B cell (primary cell): ENCODE results near the gene ABI3BP. TPM values are rescaled to one million over a fixed set of nuclear protein-coding genes. Genes with fewer than 3 reads are reported as not detected.

ENCODE experiments used
- ATAC-seq: fragments of 200-7000 bp; cut with Tn5 transposase; one replicate; pipeline ENCODE4 v1.10.0; 2021; ENCODE audit warnings: low read depth, mild to moderate bottlenecking, moderate number of reproducible peaks, moderate library complexity
- CTCF ChIA-PET: fragments of 350-600 bp; sonication (Branson Sonifier 250); formaldehyde crosslinking; loops from one replicate; lab custom pipeline; 2021; ENCODE audit warnings: antibody characterized with exemption, inconsistent platforms; lab: Charles Lee
- POLR2A ChIA-PET: fragments of 350-600 bp; sonication (Branson Sonifier 250); formaldehyde crosslinking; loops from one replicate; lab custom pipeline; 2021; ENCODE audit warnings: antibody characterized with exemption; lab: Charles Lee
- DNase-seq: peaks from one replicate; pipeline ENCODE4 v3.0.0; 2013
- H2AFZ ChIP-seq: 2 replicates; pipeline ENCODE4 v1.6.1; 2012; ENCODE audit warnings: mild to moderate bottlenecking, low read depth, low read length; ENCODE audit not compliant: insufficient read depth, poor library complexity, severe bottlenecking
- H3K27ac ChIP-seq, 2 donors: 1 replicate in 1 of 2; 2 replicates in 1 of 2; pipeline ENCODE4 v1.5.1; 2012 to 2013; ENCODE audit warnings: low read length in 2 of 2, mild to moderate bottlenecking in 2 of 2, moderate library complexity in 1 of 2
- H3K27me3 ChIP-seq, 4 experiments: fragments of 200-600 bp in 1 of 4; sonication (generic) in 1 of 4; replicated peaks in 1 of 4; 1 replicate in 2 of 4; 2 replicates in 2 of 4; pipeline versions ENCODE4 v1.6.1 to v1.7.0; 2013 to 2016; ENCODE audit warnings: low read length in 3 of 4, mild to moderate bottlenecking in 2 of 4, mixed read lengths in 1 of 4, moderate library complexity in 1 of 4; ENCODE audit not compliant: insufficient read depth in 4 of 4, control insufficient read depth in 3 of 4; ENCODE audit errors: control extremely low read depth in 1 of 4
- H3K36me3 ChIP-seq, 2 experiments: replicated peaks in 1 of 2; 1 replicate in 1 of 2; 2 replicates in 1 of 2; pipeline versions ENCODE4 v1.6.1 to v1.7.1; 2013; ENCODE audit warnings: low read length in 1 of 2; ENCODE audit not compliant: insufficient read depth in 2 of 2, control insufficient read depth in 1 of 2; ENCODE audit errors: control extremely low read depth in 1 of 2, extremely low read depth in 1 of 2
- H3K4me1 ChIP-seq, 2 donors: fragments of 200-600 bp in 1 of 2; sonication (generic) in 1 of 2; 1 replicate in 1 of 2; 2 replicates in 1 of 2; pipeline versions ENCODE4 v1.5.1 to v1.6.1; 2013 to 2017; ENCODE audit warnings: low read length in 2 of 2; ENCODE audit not compliant: control insufficient read depth in 2 of 2, insufficient read depth in 2 of 2
- H3K4me2 ChIP-seq: replicated peaks from 2 replicates; pipeline ENCODE3; 2012; ENCODE audit warnings: mild to moderate bottlenecking, low read depth, low read length; ENCODE audit not compliant: poor library complexity, severe bottlenecking
- H3K4me3 ChIP-seq, 5 experiments: fragments of 200-600 bp in 1 of 5; sonication (generic) in 1 of 5; 1 replicate in 3 of 5; 2 replicates in 2 of 5; pipeline versions ENCODE4 v1.5.1 to v1.7.0; 2011 to 2016; ENCODE audit warnings: low read length in 4 of 5, mild to moderate bottlenecking in 4 of 5, low read depth in 2 of 5, control low read depth in 1 of 5, moderate library complexity in 1 of 5; ENCODE audit not compliant: insufficient read depth in 1 of 5; ENCODE audit errors: control extremely low read depth in 1 of 5, extremely low read depth in 1 of 5
- H3K79me2 ChIP-seq: fragments of 200-600 bp; sonication (generic); one replicate; pipeline ENCODE4 v1.6.0; 2016; ENCODE audit warnings: low read length; ENCODE audit not compliant: control insufficient read depth, insufficient read depth
- H3K9ac ChIP-seq: fragments of 200-600 bp; sonication (generic); 2 replicates; pipeline ENCODE4 v1.6.1; 2017; ENCODE audit warnings: mild to moderate bottlenecking, low read length, moderate library complexity
- H3K9me3 ChIP-seq, 3 donors: one replicate each; pipeline versions ENCODE4 v1.6.1 to v1.7.1; 2013; ENCODE audit warnings: low read length in 2 of 3; ENCODE audit not compliant: control insufficient read depth in 2 of 3, insufficient read depth in 1 of 3; ENCODE audit errors: control extremely low read depth in 1 of 3
- H4K20me1 ChIP-seq: 2 replicates; pipeline ENCODE4 v1.6.0; 2012; ENCODE audit warnings: mild to moderate bottlenecking, low read length; ENCODE audit not compliant: insufficient read depth, control insufficient read depth, poor library complexity, severe bottlenecking
- H3K27ac Mint-ChIP-seq: one replicate; pipeline ENCODE4 v1.8.0; 2021; ENCODE audit warnings: mixed read lengths
- H3K27me3 Mint-ChIP-seq: one replicate; pipeline ENCODE4 v1.8.0; 2021; ENCODE audit warnings: mixed read lengths
- H3K4me1 Mint-ChIP-seq: one replicate; pipeline ENCODE4 v1.8.0; 2021; ENCODE audit warnings: mixed read lengths
- H3K4me3 Mint-ChIP-seq: one replicate; pipeline ENCODE4 v1.8.0; 2021; ENCODE audit warnings: mixed read lengths
- H3K9me3 Mint-ChIP-seq: one replicate; pipeline ENCODE4 v1.8.0; 2022; ENCODE audit warnings: mixed read lengths; ENCODE audit not compliant: insufficient read depth
- CTCF ChIP-seq: fragments of 200-600 bp; IDR thresholded peaks from one replicate; pipeline ENCODE4 v1.8.0; 2022; ENCODE audit warnings: antibody characterized with exemption, mild to moderate bottlenecking
- EZH2 ChIP-seq: IDR thresholded peaks from 2 replicates; pipeline ENCODE4 v1.6.1; 2012; ENCODE audit warnings: borderline replicate concordance, low read depth, mild to moderate bottlenecking, moderate library complexity, low read length; ENCODE audit not compliant: insufficient read depth, poor library complexity, severe bottlenecking
- WGBS: methylation state at CpG from one replicate; pipeline ENCODE4 v1.1.5; 2013; ENCODE audit warnings: missing lambda C conversion rate; ENCODE audit not compliant: insufficient coverage; 5-methylcytosine and 5-hydroxymethylcytosine counted together
- intact Hi-C: fragments of 100-400 bp; cut with micrococcal nuclease; formaldehyde crosslinking; loops from one replicate; pipeline ENCODE4 v1.10.0; 2022
- polyA plus RNA-seq: library from polyadenylated mRNA; depleted of rRNA; stranded (reverse); fragments of >200 nt; gene quantifications from 2 replicates; pipeline ENCODE4 v1.2.3, GENCODE V29; 2012
- total RNA-seq, 2 donors: library from RNA; stranded (reverse); fragments of 120-200 nt in 1 of 2; gene quantifications; 1 replicate in 1 of 2; 2 replicates in 1 of 2; pipeline versions ENCODE4 v1.2.3 to v1.2.4, GENCODE V29; 2013 to 2022

The ABI3BP gene
- total and polyA plus RNA-seq, 2 donors (not counting 1 experiment from before 2014, with no cell fraction given): not detected

- Histone ChIP-seq H3K36me3 (peaks cover 0 to 58% of the 10 kb centered on the region in 2 experiments), H3K79me2 (no peaks in the 10 kb centered on the region), H3K27me3 (no peaks in the 10 kb centered on the region), H3K9ac (no peak overlapping the region), H3K4me1 (no peaks in the 10 kb centered on the region), H3K9me3 (no peaks in the 10 kb centered on the region), H2AFZ (no peak overlapping the region), H3K4me3 (no peak overlapping the region), H3K27ac (no peak overlapping the region), H3K4me2 (no peak overlapping the region), H4K20me1 (no peaks in the 10 kb centered on the region)
- ChIA-PET POLR2A (no interaction called here), CTCF (no interaction called here)
- no peak for TF ChIP-seq EZH2
- no peaks in the 10 kb centered on the region for H3K27me3 Mint-ChIP-seq
- no peak overlapping the region for H3K27ac Mint-ChIP-seq
- H3K4me1 Mint-ChIP-seq: no peaks in the 10 kb centered on the region
- no peak for ATAC-seq
- intact Hi-C loops: no loop called here
- WGBS: no CpG with 5 or more reads among the region's 2 CpGs
- H3K9me3 Mint-ChIP-seq: no peaks in the 10 kb centered on the region
- no peak overlapping the region for H3K4me3 Mint-ChIP-seq
- DNase-seq: no peak
These were observed 244.3 kb downstream of the ABI3BP start for GRCh38 chr3:100748967-100749366.

- POLR2A ChIA-PET: no interaction called here
- intact Hi-C loops: no loop called here
These were observed 245.0 kb downstream of the ABI3BP start for GRCh38 chr3:100748220-100748619.

More at GRCh38 chr3:100748220-100748619, 245.0 kb downstream of the ABI3BP start:
- H3K4me1 ChIP-seq: no peaks in the 10 kb centered on the region
- H3K4me3 Mint-ChIP-seq: no peak overlapping the region
- H3K27ac Mint-ChIP-seq: no peak overlapping the region
- no peaks in the 10 kb centered on the region for H4K20me1 ChIP-seq
- H3K36me3 ChIP-seq: peaks cover 0 to 65% of the 10 kb centered on the region in 2 experiments
- H3K79me2 ChIP-seq: no peaks in the 10 kb centered on the region
- no peak overlapping the region for H3K4me2 ChIP-seq
- H3K4me1 Mint-ChIP-seq: no peaks in the 10 kb centered on the region
- DNase-seq (no peak), ATAC-seq (no peak)
- no peak overlapping the region for H3K4me3 ChIP-seq
- CTCF ChIA-PET: no interaction called here
- no peaks in the 10 kb centered on the region for H3K9me3 ChIP-seq
- H3K27ac ChIP-seq: no peak overlapping the region
- H3K9me3 Mint-ChIP-seq: no peaks in the 10 kb centered on the region
- 100% methylated on average over 2 of the region's 6 CpGs for whole genome bisulfite sequencing
- no peak overlapping the region for H2AFZ ChIP-seq
- H3K27me3 Mint-ChIP-seq: no peaks in the 10 kb centered on the region
- H3K9ac ChIP-seq: no peak overlapping the region
- TF ChIP-seq EZH2 (no peak), CTCF (no peak)
- no peaks in the 10 kb centered on the region for H3K27me3 ChIP-seq
